Neural cell (in vitro differentiated cells): ENCODE data around the gene WASHC1. TPM values are rescaled to one million over a fixed set of nuclear protein-coding genes. Genes with fewer than 3 reads are reported as not detected.
"Not testable (repeated sequence)": the region's sequence is repeated elsewhere in the genome, so short reads cannot be mapped to it uniquely, and the experiment has no call there.

Experiments
- H2AFZ ChIP-seq: fragments of 200-600, 300-800 bp; sonication (generic), shearing (Covaris generic); 2 replicates; pipeline ENCODE4 v1.6.0; 2014; ENCODE audit warnings: low read depth, mild to moderate bottlenecking, antibody characterized with exemption, low read length, moderate library complexity
- H3F3A ChIP-seq: fragments of 200-600 bp; shearing (Covaris generic); 2 replicates; pipeline ENCODE4 v1.6.1; 2016; ENCODE audit warnings: mild to moderate bottlenecking, moderate library complexity, mixed read lengths, antibody characterized with exemption, low read length; ENCODE audit not compliant: insufficient read depth, poor library complexity, severe bottlenecking
- H3K27ac ChIP-seq: fragments of 200-600, 300-800 bp; sonication (generic), shearing (Covaris generic); 2 replicates; pipeline ENCODE4 v1.5.1; 2014; ENCODE audit warnings: mild to moderate bottlenecking, low read length, moderate library complexity
- H3K27me3 ChIP-seq: fragments of 300-800, 200-600 bp; sonication (generic), shearing (Covaris generic); 2 replicates; pipeline ENCODE4 v1.6.0; 2014; ENCODE audit warnings: mild to moderate bottlenecking, low read depth, low read length, moderate library complexity; ENCODE audit not compliant: insufficient read depth
- H3K36me3 ChIP-seq: fragments of 300-800, 200-600 bp; sonication (generic), shearing (Covaris generic); 2 replicates; pipeline ENCODE4 v1.5.1; 2014; ENCODE audit warnings: mild to moderate bottlenecking, antibody characterized with exemption, low read length, moderate library complexity; ENCODE audit not compliant: insufficient read depth
- H3K4me2 ChIP-seq: fragments of 300-800, 200-600 bp; sonication (generic), shearing (Covaris generic); 2 replicates; pipeline ENCODE4 v1.6.0; 2014; ENCODE audit warnings: mild to moderate bottlenecking, low read length
- H3K4me3 ChIP-seq: fragments of 300-800, 200-600 bp; sonication (generic), shearing (Covaris generic); 2 replicates; pipeline ENCODE4 v1.5.1; 2014; ENCODE audit warnings: mild to moderate bottlenecking, low read length, moderate library complexity
- H3K79me2 ChIP-seq: fragments of 200-600 bp; shearing (Covaris generic); replicated peaks from 2 replicates; pipeline ENCODE4 v1.6.0; 2014; ENCODE audit warnings: mild to moderate bottlenecking, low read length, moderate library complexity; ENCODE audit not compliant: insufficient read depth
- H3K9ac ChIP-seq: fragments of 300-800, 200-600 bp; sonication (generic), shearing (Covaris generic); 2 replicates; pipeline ENCODE4 v1.6.1; 2016; ENCODE audit warnings: mild to moderate bottlenecking, low read length, mixed read lengths
- H3K9me2 ChIP-seq: fragments of 200-600 bp; shearing (Covaris generic); 2 replicates; pipeline ENCODE4 v1.6.1; 2016; ENCODE audit warnings: mild to moderate bottlenecking, low read length, mixed read lengths; ENCODE audit not compliant: insufficient read depth
- H3K9me3 ChIP-seq: fragments of 200-600, 300-800 bp; sonication (generic), shearing (Covaris generic); 2 replicates; pipeline ENCODE4 v1.6.1; 2016; ENCODE audit warnings: mild to moderate bottlenecking, mixed run types, low read length, moderate library complexity, mixed read lengths
- H4K20me1 ChIP-seq: fragments of 200-600 bp; shearing (Covaris generic); 2 replicates; pipeline ENCODE4 v1.6.1; 2016; ENCODE audit warnings: mild to moderate bottlenecking, mixed run types; ENCODE audit not compliant: insufficient read depth
- polyA plus RNA-seq: library from polyadenylated mRNA; depleted of rRNA; stranded (reverse); fragments of >200 nt; gene quantifications from 2 replicates; pipeline ENCODE4 v1.2.3, GENCODE V29; 2014

WASHC1 gene
- polyA plus RNA-seq, 1 donor from 2014 or later = 14.8 TPM

DNA sequence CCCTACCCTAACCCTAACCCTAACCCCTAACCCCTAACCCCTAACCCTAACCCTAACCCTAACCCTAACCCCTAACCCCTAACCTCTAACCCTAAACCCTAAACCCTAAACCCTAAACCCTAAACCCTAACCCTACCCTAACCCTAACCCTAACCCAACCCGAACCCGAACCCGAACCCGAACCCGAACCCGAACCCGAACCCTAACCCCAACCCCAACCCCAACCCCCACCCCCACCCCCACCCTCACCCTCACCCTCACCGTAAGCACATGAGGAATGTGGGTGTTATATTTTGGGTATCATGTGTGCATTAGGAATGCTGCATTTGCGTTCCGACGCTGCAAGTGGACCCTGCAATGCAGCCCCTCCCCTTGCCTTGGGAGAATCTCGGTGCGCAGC lies 19.0 kb downstream of the WASHC1 start:
- H4K20me1 ChIP-seq, H3K79me2 ChIP-seq, H3K4me3 ChIP-seq: not testable (repeated sequence)

More for the DNA sequence above, 19.0 kb downstream of the WASHC1 start:
- H3K9me3 ChIP-seq, H3K27ac ChIP-seq, H3K27me3 ChIP-seq, H3K36me3 ChIP-seq, H3K9me2 ChIP-seq, H3F3A ChIP-seq, H3K4me2 ChIP-seq, H2AFZ ChIP-seq, H3K9ac ChIP-seq: not testable (repeated sequence)

Other genes starting within 250 kb of the WASHC1 start
- 2.3 and 2.5 TPM in 2 replicates for gene FOXD4, start 89.0 kb upstream of the WASHC1 start, polyA plus RNA-seq
- 74.9 and 92.2 TPM in 2 replicates for gene ZNG1A, start 149.6 kb upstream of the WASHC1 start, polyA plus RNA-seq
- 0.04 TPM in 1 of 2 replicates, not detected in the other for gene DOCK8, start 185.4 kb upstream of the WASHC1 start, polyA plus RNA-seq